HCT116 (cell line): ENCODE data around the gene ELF1.

Source experiments
- CTCF ChIP-seq, 3 experiments: fragments of 200-600 bp in 1 of 3; sonication (generic) in 1 of 3; IDR thresholded peaks in 2 of 3; conservative IDR thresholded peaks in 1 of 3; 2 replicates each; pipeline ENCODE4 v1.5.1; 2012 to 2017; ENCODE audit warnings: low read depth in 2 of 3, low read length in 2 of 3, antibody characterized with exemption in 1 of 3, borderline replicate concordance in 1 of 3, control low read depth in 1 of 3, mild to moderate bottlenecking in 1 of 3, mixed read lengths in 1 of 3, mixed run types in 1 of 3, moderate library complexity in 1 of 3; ENCODE audit not compliant: insufficient read depth in 1 of 3
- EZH2 ChIP-seq: fragments of 200-600 bp; sonication (generic); IDR thresholded peaks from 2 replicates; pipeline ENCODE4 v1.6.1; 2017; ENCODE audit warnings: antibody characterized with exemption, mixed run types
- EZH2phosphoT487 ChIP-seq: fragments of 200-600 bp; IDR thresholded peaks from 2 replicates; pipeline ENCODE4 v1.6.1; 2018; ENCODE audit warnings: antibody characterized with exemption, borderline replicate concordance
- FOSL1 ChIP-seq: IDR thresholded peaks from 2 replicates; pipeline ENCODE4 v1.6.1; 2012; ENCODE audit warnings: low read depth
- POLR2A ChIP-seq: IDR thresholded peaks from 2 replicates; pipeline ENCODE4 v1.7.0; 2011; ENCODE audit warnings: borderline replicate concordance; ENCODE audit not compliant: insufficient read depth, insufficient read length; ENCODE audit errors: extremely low read depth
- POLR2AphosphoS5 ChIP-seq: IDR thresholded peaks from 2 replicates; pipeline ENCODE4 v1.6.1; 2011; ENCODE audit warnings: mild to moderate bottlenecking, low read depth, low read length, moderate library complexity
- SIN3A ChIP-seq: IDR thresholded peaks from 2 replicates; pipeline ENCODE4 v1.6.1; 2012; ENCODE audit warnings: low read depth
- SRF ChIP-seq: IDR thresholded peaks from 2 replicates; pipeline ENCODE4 v1.6.1; 2012; ENCODE audit warnings: low read depth
- TCF7L2 ChIP-seq: IDR thresholded peaks from 2 replicates; pipeline ENCODE4 v1.7.0; 2011; ENCODE audit warnings: borderline replicate concordance, inconsistent platforms; ENCODE audit not compliant: insufficient read depth, insufficient read length; ENCODE audit errors: extremely low read depth

- no peak for TF ChIP-seq POLR2A
- TF ChIP-seq CTCF (IDR thresholded peaks at IDR 0.05 in 2 of 3, conservative IDR thresholded peaks at IDR 0.05 in 1 of 3; ENCODE audit: borderline replicate concordance in 1 of 3, insufficient read depth in 1 of 3, low read depth in 2 of 3, low read length in 2 of 3) = no peak
- no peak for TF ChIP-seq TCF7L2
- TF ChIP-seq POLR2AphosphoS5 = no peak
- no peak for TF ChIP-seq EZH2phosphoT487
- TF ChIP-seq FOSL1 = no peak
- TF ChIP-seq SRF = no peak
- TF ChIP-seq SIN3A = no peak
- TF ChIP-seq EZH2 = no peak
Observed at GRCh38 chr13:40943073-40943472, 76.0 kb downstream of the ELF1 start.
